Right lobe of liver (tissue), 6 donors: Measurements from ENCODE around the gene COQ5. TPM values are rescaled to one million over a fixed set of nuclear protein-coding genes. Genes with fewer than 3 reads are reported as not detected.

Source experiments
- ATAC-seq, 4 donors: fragments of 200-7000 bp; cut with Tn5 transposase; one replicate each; pipeline ENCODE4 v1.9.1; 2020; ENCODE audit warnings: mild to moderate bottlenecking in 4 of 4, moderate library complexity in 4 of 4
- DNase-seq, 3 donors: peaks; one replicate each; pipeline ENCODE4 v3.0.0-alpha.2; 2020
- H3K27ac ChIP-seq, 3 donors: fragments of 200-600 bp; one replicate each; pipeline ENCODE4 v1.8.0; 2022
- H3K27me3 ChIP-seq, 2 donors: fragments of 200-600 bp; one replicate each; pipeline ENCODE4 v1.8.0; 2022
- H3K36me3 ChIP-seq, 4 donors: fragments of 200-600 bp; sonication (generic) in 1 of 4; one replicate each; pipeline versions ENCODE4 v1.5.1 to v1.8.0; 2017 to 2022; ENCODE audit warnings: control low read depth in 1 of 4
- H3K4me1 ChIP-seq, 4 donors: fragments of 200-600 bp; sonication (generic) in 1 of 4; one replicate each; pipeline versions ENCODE4 v1.5.1 to v1.8.0; 2017 to 2022; ENCODE audit warnings: control low read depth in 1 of 4
- H3K4me3 ChIP-seq, 3 donors: fragments of 200-600 bp; one replicate each; pipeline ENCODE4 v1.8.0; 2022
- H3K9me3 ChIP-seq, 4 donors: fragments of 200-600 bp; sonication (generic) in 1 of 4; one replicate each; pipeline versions ENCODE4 v1.5.1 to v1.8.0; 2017 to 2022; ENCODE audit warnings: control low read depth in 1 of 4
- CTCF ChIP-seq, 4 donors: fragments of 200-600 bp in 3 of 4; fragments of 450-650 bp in 1 of 4; IDR thresholded peaks; one replicate each; pipeline versions ENCODE4 v1.5.1 to v1.8.0; 2016 to 2022; ENCODE audit warnings: antibody characterized with exemption in 4 of 4, mild to moderate bottlenecking in 2 of 4
- POLR2A ChIP-seq: fragments of 450-650 bp; IDR thresholded peaks from one replicate; pipeline ENCODE4 v1.6.1; 2017; ENCODE audit warnings: antibody characterized with exemption, mild to moderate bottlenecking
- WGBS: methylation state at CpG from one replicate; pipeline ENCODE4 v1.1.6; 2018; ENCODE audit warnings: low coverage, low lambda C conversion rate; ENCODE audit not compliant: insufficient coverage; ENCODE audit errors: missing lambda C conversion rate; 5-methylcytosine and 5-hydroxymethylcytosine counted together
- intact Hi-C, 2 donors: fragments of 100-400 bp; cut with DNase I; formaldehyde crosslinking; loops; one replicate each; pipeline versions ENCODE4 v1.11.2 to v1.14.1; 2022
- total RNA-seq, 6 experiments: library from RNA; depleted of rRNA in 2 of 6; stranded (reverse); fragments of >200 nt in 2 of 6; fragmentation: NEBNext Ultra II Directional in 3 of 6; extraction: Animal tissue kit (Norgen Biotek cat#: 25700) in 3 of 6; gene quantifications; one replicate each; pipeline versions ENCODE4 v1.1.0 to v1.2.4, GENCODE V29; 2016 to 2023
- donor health status: DM: no; HTN: yes; CAD: no.
- donor health status: DM: no; HTN: no; CAD: no.
- donor health status: DM: no; HTN: no; CAD: no.
- donor health status: DM: no; HTN: yes; CAD: no.
- donor health status: DM: no; HTN: yes; CAD: no.

Gene COQ5
- total RNA-seq, 6 experiments from 2014 or later: 21.6 to 37.9 (median 31.0) TPM

- H3K27me3 ChIP-seq: no peaks in the 10 kb centered on the region
- ATAC-seq (no peak), DNase-seq (no peak)
- H3K36me3 ChIP-seq: peaks cover 0 to 27% (median 8%) of the 10 kb centered on the region in 4 donors
- intact Hi-C loops: no loop called here
- WGBS: 33% methylated on average over 9 of the region's 9 CpGs
- no peaks in the 10 kb centered on the region for H3K9me3 ChIP-seq
- no peak overlapping the region for H3K27ac ChIP-seq
- TF ChIP-seq CTCF (IDR thresholded peaks at IDR 0.05): no peak
- no peak for TF ChIP-seq POLR2A
- peaks cover 0 to 16% (median under 1%) of the 10 kb centered on the region in 4 donors for H3K4me1 ChIP-seq
- peak overlapping the region; percentile 84 to 99 (median 97) for H3K4me3 ChIP-seq
Measured at GRCh38 chr12:120497524-120498150, 31.3 kb downstream of the COQ5 start.

GRCh38 chr12:120496413-120497340 lies 32.3 kb downstream of the COQ5 start:
- intact Hi-C loops: no loop called here
- H3K9me3 ChIP-seq: no peaks in the 10 kb centered on the region
- no peaks in the 10 kb centered on the region for H3K27me3 ChIP-seq
- peak overlapping the region; percentile 84 to 99 (median 97) for H3K4me3 ChIP-seq
- peak overlapping the region; percentile 60 to 83 (median 70) for H3K27ac ChIP-seq
- WGBS: 2% methylated on average over 28 of the region's 47 CpGs
- H3K36me3 ChIP-seq: peaks cover 0 to 23% (median 8%) of the 10 kb centered on the region in 4 donors
- TF ChIP-seq POLR2A (no peak), CTCF (IDR thresholded peaks at IDR 0.05) (peak in 1 of 4 donors; percentile 6)
- ATAC-seq (peak; percentile 64 to 74 (median 71)), DNase-seq (peak; percentile 70 to 77 (median 73))
- H3K4me1 ChIP-seq: peaks cover 0 to 16% (median under 1%) of the 10 kb centered on the region in 4 donors

GRCh38 chr12:120495731-120496412 lies 33.1 kb downstream of the COQ5 start, which contains the start of gene DYNLL1:
Gene DYNLL1 (plus strand): TSS chr12:120496113. CDS start chr12:120496422, 309 bp downstream.
- H3K27me3 ChIP-seq: no peaks in the 10 kb centered on the region
- no peaks in the 10 kb centered on the region for H3K9me3 ChIP-seq
- H3K27ac ChIP-seq: peak within 1 kb of the TSS; percentile 60 to 83 (median 70)
- DNase-seq (peak; percentile 97), ATAC-seq (peak; percentile 98 to 99 (median 98))
- 0% methylated on average over 22 of the region's 53 CpGs for whole genome bisulfite sequencing
- peak within 1 kb of the TSS; percentile 84 to 99 (median 97) for H3K4me3 ChIP-seq
- peaks cover 0 to 16% (median 8%) of the 10 kb centered on the region in 4 donors for H3K36me3 ChIP-seq
- peaks cover 0 to 16% (median under 1%) of the 10 kb centered on the region in 4 donors for H3K4me1 ChIP-seq
- peak in 2 of 4 donors; percentile 13 to 17 for TF ChIP-seq CTCF (IDR thresholded peaks at IDR 0.05)
- TF ChIP-seq POLR2A: peak; percentile 82
- intact Hi-C loops: no loop called here

GRCh38 chr12:120495186-120495730 lies 33.7 kb downstream of the COQ5 start:
- H3K27me3 ChIP-seq: no peaks in the 10 kb centered on the region
- H3K4me3 ChIP-seq: peak overlapping the region; percentile 84 to 99 (median 97)
- peaks cover 0 to 15% (median 8%) of the 10 kb centered on the region in 4 donors for H3K36me3 ChIP-seq
- WGBS: 30% methylated on average over 14 of the region's 17 CpGs
- H3K4me1 ChIP-seq: peaks cover 0 to 16% (median under 1%) of the 10 kb centered on the region in 4 donors
- H3K27ac ChIP-seq: no peak overlapping the region
- intact Hi-C loops: no loop called here
- DNase-seq (no peak), ATAC-seq (peak in 1 of 4 donors; percentile 2)
- H3K9me3 ChIP-seq: no peaks in the 10 kb centered on the region
- TF ChIP-seq POLR2A (no peak), CTCF (IDR thresholded peaks at IDR 0.05) (no peak)
